Body of pancreas (tissue), 4 donors: ENCODE measurements around the gene DMD.

Source experiments
- CTCF ChIP-seq, 7 experiments: fragments of 450-650 bp in 4 of 7; fragments of 200-600 bp in 3 of 7; sonication (generic) in 3 of 7; IDR thresholded peaks; one replicate each; pipeline ENCODE4 v1.5.1; 2016 to 2019; ENCODE audit warnings: antibody characterized with exemption in 7 of 7
- POLR2A ChIP-seq, 3 donors: fragments of 450-650 bp; IDR thresholded peaks; one replicate each; pipeline ENCODE4 v1.6.1; 2016; ENCODE audit warnings: antibody characterized with exemption in 3 of 3, mild to moderate bottlenecking in 2 of 3

- TF ChIP-seq CTCF (IDR thresholded peaks at IDR 0.05) (no peak), POLR2A (IDR thresholded peaks at IDR 0.05) (no peak)
Observed at GRCh38 chrX:32954125-32954524, 257.2 kb downstream of the DMD start.
